HEK293 (cell line): ENCODE measurements around the gene RECK.

Source experiments
- SP2 ChIP-seq: fragments of 450-650 bp; formaldehyde crosslinking; IDR thresholded peaks from 2 replicates; pipeline ENCODE4 v1.5.1; 2016; ENCODE audit warnings: missing biosample characterization, missing genetic modification characterization
- TRIM28 ChIP-seq: IDR thresholded peaks from 2 replicates; pipeline ENCODE4 v1.6.1; 2011; ENCODE audit warnings: low read length, control low read depth, borderline replicate concordance
- YY2 ChIP-seq: fragments of 450-650 bp; formaldehyde crosslinking; IDR thresholded peaks from 2 replicates; pipeline ENCODE4 v1.5.1; 2016; ENCODE audit warnings: missing biosample characterization, missing genetic modification characterization
- ZNF19 ChIP-seq: fragments of 450-650 bp; formaldehyde crosslinking; IDR thresholded peaks from 2 replicates; pipeline ENCODE4; 2016; ENCODE audit warnings: missing biosample characterization, missing genetic modification characterization, low read depth
- ZNF274 ChIP-seq, 2 experiments: fragments of 200-500 bp in 1 of 2; fragments of 450-650 bp in 1 of 2; sonication (Bioruptor generic) in 1 of 2; formaldehyde crosslinking in 1 of 2; IDR thresholded peaks; 2 replicates each; pipeline versions ENCODE4 v1.5.1 to v1.6.1; 2014 to 2016; ENCODE audit warnings: borderline replicate concordance in 1 of 2, inconsistent platforms in 1 of 2, low read length in 1 of 2, missing biosample characterization in 1 of 2, missing genetic modification characterization in 1 of 2
- ZNF580 ChIP-seq: fragments of 450-650 bp; formaldehyde crosslinking; IDR thresholded peaks from 2 replicates; pipeline ENCODE4 v1.5.1; 2016; ENCODE audit warnings: missing biosample characterization, missing genetic modification characterization
- ZNF768 ChIP-seq: fragments of 450-650 bp; formaldehyde crosslinking; IDR thresholded peaks from 2 replicates; pipeline ENCODE4 v1.5.1; 2018; ENCODE audit warnings: missing biosample characterization, mild to moderate bottlenecking, missing genetic modification characterization
- ZNF776 ChIP-seq: fragments of 450-650 bp; formaldehyde crosslinking; IDR thresholded peaks from 2 replicates; pipeline ENCODE4 v1.5.0; 2017; ENCODE audit warnings: missing biosample characterization, missing genetic modification characterization, borderline replicate concordance
- TF ChIP-seq, protein P1 (sequence below): fragments of 450-650 bp; formaldehyde crosslinking; IDR thresholded peaks from 2 replicates; pipeline ENCODE4 v1.5.1; 2016; ENCODE audit warnings: missing biosample characterization, missing genetic modification characterization

DNA sequence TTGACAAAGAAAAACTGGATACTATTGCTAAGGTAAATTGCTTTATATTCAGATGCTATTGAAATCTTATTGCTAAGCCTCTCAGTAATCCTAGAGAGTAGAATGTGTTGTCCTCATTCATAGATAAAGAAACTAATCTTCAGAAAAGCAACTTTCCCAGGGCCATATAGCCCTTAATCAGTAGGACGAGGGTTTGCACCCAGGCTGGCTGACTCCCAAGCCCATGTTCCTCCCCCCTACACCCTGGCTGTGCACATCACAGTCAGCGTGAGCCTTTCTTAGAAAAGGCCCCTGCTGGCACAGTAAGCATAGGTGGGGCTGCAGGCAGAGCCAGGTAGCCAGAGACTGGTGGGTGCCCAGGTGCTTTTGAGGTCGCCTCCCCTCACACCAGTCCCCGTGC lies 84.0 kb downstream of the RECK start:
- no peak for TF ChIP-seq ZNF768 (tag by site-specific recombination)
- no peak for TF ChIP-seq ZNF274 (IDR thresholded peaks at IDR 0.05; ENCODE audit: low read length)
- TF ChIP-seq ZNF274 (tag by site-specific recombination; IDR thresholded peaks at IDR 0.05; ENCODE audit: borderline replicate concordance), result no peak
- no peak for TF ChIP-seq ZNF580 (tag by site-specific recombination)
- TF ChIP-seq YY2 (tag by site-specific recombination), result no peak
- TF ChIP-seq ZNF19 (tag by site-specific recombination), result no peak
- TF ChIP-seq, protein P1, sequence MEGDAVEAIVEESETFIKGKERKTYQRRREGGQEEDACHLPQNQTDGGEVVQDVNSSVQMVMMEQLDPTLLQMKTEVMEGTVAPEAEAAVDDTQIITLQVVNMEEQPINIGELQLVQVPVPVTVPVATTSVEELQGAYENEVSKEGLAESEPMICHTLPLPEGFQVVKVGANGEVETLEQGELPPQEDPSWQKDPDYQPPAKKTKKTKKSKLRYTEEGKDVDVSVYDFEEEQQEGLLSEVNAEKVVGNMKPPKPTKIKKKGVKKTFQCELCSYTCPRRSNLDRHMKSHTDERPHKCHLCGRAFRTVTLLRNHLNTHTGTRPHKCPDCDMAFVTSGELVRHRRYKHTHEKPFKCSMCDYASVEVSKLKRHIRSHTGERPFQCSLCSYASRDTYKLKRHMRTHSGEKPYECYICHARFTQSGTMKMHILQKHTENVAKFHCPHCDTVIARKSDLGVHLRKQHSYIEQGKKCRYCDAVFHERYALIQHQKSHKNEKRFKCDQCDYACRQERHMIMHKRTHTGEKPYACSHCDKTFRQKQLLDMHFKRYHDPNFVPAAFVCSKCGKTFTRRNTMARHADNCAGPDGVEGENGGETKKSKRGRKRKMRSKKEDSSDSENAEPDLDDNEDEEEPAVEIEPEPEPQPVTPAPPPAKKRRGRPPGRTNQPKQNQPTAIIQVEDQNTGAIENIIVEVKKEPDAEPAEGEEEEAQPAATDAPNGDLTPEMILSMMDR (tag by site-specific recombination), result no peak
- no peak for TF ChIP-seq TRIM28
- no peak for TF ChIP-seq SP2
- no peak for TF ChIP-seq ZNF776 (tag by site-specific recombination)
